Heart left ventricle (tissue), 16 donors: Measurements from ENCODE around the gene FBLN2. TPM values are rescaled to one million over a fixed set of nuclear protein-coding genes. Genes with fewer than 3 reads are reported as not detected.

Experiments used
- ATAC-seq, 4 donors: fragments of 200-7000 bp; cut with Tn5 transposase; one replicate each; pipeline ENCODE4 v1.9.1; 2020 to 2022; ENCODE audit warnings: moderate library complexity in 4 of 4, mild to moderate bottlenecking in 3 of 4, moderate number of reproducible peaks in 1 of 4
- DNase-seq, 5 donors: peaks; one replicate each; pipeline ENCODE4 v3.0.0-alpha.2; 2020
- H3K27ac ChIP-seq, 12 donors: fragments of 200-600 bp; sonication (generic) in 4 of 12; one replicate each; pipeline versions ENCODE4 v1.5.0 to v1.8.0; 2016 to 2022; ENCODE audit warnings: mild to moderate bottlenecking in 2 of 12
- H3K27me3 ChIP-seq, 9 donors: fragments of 200-600 bp; sonication (generic) in 2 of 9; one replicate each; pipeline versions ENCODE4 v1.5.1 to v1.8.0; 2016 to 2022; ENCODE audit warnings: mild to moderate bottlenecking in 3 of 9
- H3K36me3 ChIP-seq, 9 donors: fragments of 200-600 bp; sonication (generic) in 2 of 9; one replicate each; pipeline versions ENCODE4 v1.5.0 to v1.8.0; 2018 to 2022; ENCODE audit warnings: mild to moderate bottlenecking in 2 of 9
- H3K4me1 ChIP-seq, 12 donors: fragments of 200-600 bp; sonication (generic) in 4 of 12; one replicate each; pipeline versions ENCODE4 v1.5.0 to v1.8.0; 2016 to 2022; ENCODE audit warnings: mild to moderate bottlenecking in 3 of 12
- H3K4me3 ChIP-seq, 12 donors: fragments of 200-600 bp; sonication (generic) in 4 of 12; one replicate each; pipeline versions ENCODE4 v1.5.0 to v1.8.0; 2017 to 2022; ENCODE audit warnings: mild to moderate bottlenecking in 9 of 12, moderate library complexity in 4 of 12
- H3K9me3 ChIP-seq, 12 donors: fragments of 200-600 bp; sonication (generic) in 4 of 12; one replicate each; pipeline versions ENCODE4 v1.5.0 to v1.8.0; 2016 to 2022; ENCODE audit warnings: mild to moderate bottlenecking in 1 of 12
- CTCF ChIP-seq, 12 donors: fragments of 200-600 bp; sonication (generic) in 4 of 12; IDR thresholded peaks; one replicate each; pipeline versions ENCODE4 v1.5.0 to v1.8.0; 2018 to 2022; ENCODE audit warnings: antibody characterized with exemption in 12 of 12, mild to moderate bottlenecking in 5 of 12
- POLR2A ChIP-seq, 2 donors: fragments of 450-650 bp; IDR thresholded peaks; one replicate each; pipeline ENCODE4 v1.6.1; 2017; ENCODE audit warnings: antibody characterized with exemption in 2 of 2, mild to moderate bottlenecking in 2 of 2, moderate library complexity in 2 of 2
- WGBS, 4 donors: extraction: QIAGEN DNeasy Blood & Tissue Kit in 2 of 4; methylation state at CpG; one replicate each; pipeline versions ENCODE4 v1.1.5 to v1.1.7; 2013 to 2018; 5-methylcytosine and 5-hydroxymethylcytosine counted together
- intact Hi-C, 10 donors: fragments of 100-400 bp; cut with DNase I; formaldehyde crosslinking; loops; one replicate each; pipeline versions ENCODE4 v1.11.1 to v1.14.2; 2022
- polyA plus RNA-seq, 2 donors: library from polyadenylated mRNA; stranded (reverse); fragments of 200-250 nt; gene quantifications; one replicate each; pipeline ENCODE4 v1.2.3, GENCODE V29; 2013
- total RNA-seq, 9 donors: library from RNA; depleted of rRNA in 2 of 9; stranded (reverse); fragments of >200 nt in 2 of 9; fragmentation: NEBNext Ultra II Directional in 3 of 9; extraction: Animal tissue kit (Norgen Biotek cat#: 25700) in 3 of 9; gene quantifications; one replicate each; pipeline versions ENCODE4 v1.1.0 to v1.2.4, GENCODE V29; 2016 to 2023
- donor health status: ischemic (EF 13 %, LVEDD 7.1; RV severe dilation, severe dysfunction).
- donor health status: healthy with polysubstance abuse.
- donor health status: DM: no; HTN: yes; CAD: no.
- donor health status: DM: no; HTN: no; CAD: no.
- donor health status: ischemic (EF 25% LVEDD 6.9; RV normal size, moderate dysfunction).
- donor health status: ischemic (EF 25% LVEDD 5.7; RV mildly dilated, moderate dysfunction).
- donor health status: healthy.
- donor health status: DM: yes; HTN: yes; CAD: no.
- donor health status: ischemic (EF 35%, LVEDD 5.7; RV mildly dilated, moderate dysfunction).
- donor health status: nonischemic (EF 11% LVEDD 7.7; RV severe dilation, severe dysfunction).
- donor health status: DM: yes; HTN: yes; CAD: no.
- donor health status: PGD.
- donor health status: ischemic (EF 29% LVEDD 5.4; RV normal size, mild dysfunction).
- donor health status: nonischemic (EF 23%, LVEDD 6.1; RV moderate dilation, normal function).

Gene FBLN2
- total and polyA plus RNA-seq, 11 donors: 16.5 to 118 (median 42.7) TPM

- Histone ChIP-seq H3K36me3 (peaks cover 0 to under 1% (median 0%) of the 10 kb centered on the region in 9 donors), H3K27ac (peak overlapping the region in 4 of 12 donors; percentile 5 to 34 (median 22)), H3K4me1 (peaks cover 0 to 22% (median 1%) of the 10 kb centered on the region in 12 donors), H3K27me3 (no peaks in the 10 kb centered on the region), H3K4me3 (no peak overlapping the region), H3K9me3 (no peaks in the 10 kb centered on the region)
- no peak for TF ChIP-seq POLR2A (IDR thresholded peaks at IDR 0.05)
- no peak for TF ChIP-seq CTCF (IDR thresholded peaks at IDR 0.05)
- DNase-seq (no peak), ATAC-seq (peak in 3 of 4 donors; percentile 8 to 43 (median 38))
- WGBS, 4 donors: 73 to 87% (median 84%) methylated on average over 18 to 24 of the region's 24 CpGs
- intact Hi-C loops: no loop called here
These were observed 33.7 kb downstream of the FBLN2 start for GRCh38 chr3:13582366-13583250.

GRCh38 chr3:13583251-13584180 is 34.6 kb downstream of the FBLN2 start:
- no peak overlapping the region for H3K4me3 ChIP-seq
- H3K27me3 ChIP-seq: no peaks in the 10 kb centered on the region
- TF ChIP-seq CTCF (IDR thresholded peaks at IDR 0.05) (no peak), POLR2A (IDR thresholded peaks at IDR 0.05) (no peak)
- H3K36me3 ChIP-seq: peaks cover 0 to 9% (median 0%) of the 10 kb centered on the region in 9 donors
- H3K4me1 ChIP-seq: peaks cover 0 to 22% (median 1%) of the 10 kb centered on the region in 12 donors
- intact Hi-C loops: no loop called here
- DNase-seq (no peak), ATAC-seq (no peak)
- 86 to 90% (median 89%) methylated on average over 14 to 15 of the region's 15 CpGs for WGBS, 4 donors
- no peaks in the 10 kb centered on the region for H3K9me3 ChIP-seq
- H3K27ac ChIP-seq: peak overlapping the region in 1 of 12 donors; percentile 34

GRCh38 chr3:13584427-13584891 is 35.5 kb downstream of the FBLN2 start:
- WGBS, 4 donors: 90 to 98% (median 94%) methylated on average over 7 to 8 of the region's 8 CpGs
- Histone ChIP-seq H3K36me3 (peaks cover 0 to 12% (median 0%) of the 10 kb centered on the region in 9 donors), H3K4me3 (no peak overlapping the region), H3K27me3 (no peaks in the 10 kb centered on the region), H3K9me3 (no peaks in the 10 kb centered on the region), H3K27ac (no peak overlapping the region), H3K4me1 (peaks cover 0 to 22% (median 1%) of the 10 kb centered on the region in 12 donors)
- intact Hi-C loops: no loop called here
- DNase-seq: no peak
- TF ChIP-seq POLR2A (IDR thresholded peaks at IDR 0.05) (no peak), CTCF (IDR thresholded peaks at IDR 0.05) (no peak)
- peak in 1 of 4 donors; percentile 16 for ATAC-seq
